GM23338 (cell line): ENCODE data around the gene CCDC97.

Experiments used
- EZH2 ChIP-seq: fragments of 200-600 bp; sonication (generic); IDR thresholded peaks from one replicate; pipeline ENCODE4 v1.8.0; 2017; ENCODE audit warnings: antibody characterized with exemption, mild to moderate bottlenecking, low read depth; ENCODE audit not compliant: unreplicated experiment
- EZH2phosphoT487 ChIP-seq: fragments of 200-600 bp; sonication (generic); IDR thresholded peaks from one replicate; pipeline ENCODE4 v1.8.1; 2018; ENCODE audit warnings: antibody characterized with exemption; ENCODE audit not compliant: unreplicated experiment
- TF ChIP-seq, protein P1 (sequence below), 2 experiments: fragments of 200-600 bp in 1 of 2; sonication (generic) in 1 of 2; conservative IDR thresholded peaks; 2 replicates each; pipeline versions ENCODE4 v1.5.1 to v1.6.1; 2016 to 2017; ENCODE audit warnings: antibody characterized with exemption in 2 of 2, low read depth in 2 of 2, mild to moderate bottlenecking in 2 of 2, moderate library complexity in 1 of 2

DNA sequence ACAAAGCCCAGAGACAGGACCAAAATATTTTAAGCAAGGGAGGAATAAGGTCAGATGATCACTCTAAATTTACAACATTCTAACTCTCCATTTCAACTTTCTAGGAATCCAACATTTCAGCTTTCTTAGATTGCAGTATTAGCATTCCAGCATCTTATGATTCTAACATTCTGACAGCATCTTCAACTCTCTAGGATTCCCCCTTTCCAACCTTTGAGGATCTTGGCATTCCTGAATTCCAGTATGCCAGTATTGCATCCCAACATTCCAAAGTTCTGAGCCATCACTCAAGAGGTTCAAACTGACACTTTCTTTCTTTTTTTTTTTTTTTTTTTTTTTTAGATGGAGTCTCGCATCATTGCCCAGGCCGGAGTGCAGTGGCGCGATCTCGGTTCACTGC is 30.0 kb downstream of the CCDC97 start:
- TF ChIP-seq, protein P1, sequence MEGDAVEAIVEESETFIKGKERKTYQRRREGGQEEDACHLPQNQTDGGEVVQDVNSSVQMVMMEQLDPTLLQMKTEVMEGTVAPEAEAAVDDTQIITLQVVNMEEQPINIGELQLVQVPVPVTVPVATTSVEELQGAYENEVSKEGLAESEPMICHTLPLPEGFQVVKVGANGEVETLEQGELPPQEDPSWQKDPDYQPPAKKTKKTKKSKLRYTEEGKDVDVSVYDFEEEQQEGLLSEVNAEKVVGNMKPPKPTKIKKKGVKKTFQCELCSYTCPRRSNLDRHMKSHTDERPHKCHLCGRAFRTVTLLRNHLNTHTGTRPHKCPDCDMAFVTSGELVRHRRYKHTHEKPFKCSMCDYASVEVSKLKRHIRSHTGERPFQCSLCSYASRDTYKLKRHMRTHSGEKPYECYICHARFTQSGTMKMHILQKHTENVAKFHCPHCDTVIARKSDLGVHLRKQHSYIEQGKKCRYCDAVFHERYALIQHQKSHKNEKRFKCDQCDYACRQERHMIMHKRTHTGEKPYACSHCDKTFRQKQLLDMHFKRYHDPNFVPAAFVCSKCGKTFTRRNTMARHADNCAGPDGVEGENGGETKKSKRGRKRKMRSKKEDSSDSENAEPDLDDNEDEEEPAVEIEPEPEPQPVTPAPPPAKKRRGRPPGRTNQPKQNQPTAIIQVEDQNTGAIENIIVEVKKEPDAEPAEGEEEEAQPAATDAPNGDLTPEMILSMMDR (conservative IDR thresholded peaks at IDR 0.05; ENCODE audit: low read depth in 2 of 2) = no peak
- TF ChIP-seq EZH2 = no peak
- no peak for TF ChIP-seq EZH2phosphoT487
